K562 (cell line): ENCODE results near the gene SERPIND1. TPM values are rescaled to one million over a fixed set of nuclear protein-coding genes. Genes with fewer than 3 reads are reported as not detected.

Source experiments
- ARID3B ChIP-seq: fragments of 250-450 bp; sonication (Bioruptor Pico); IDR thresholded peaks from 2 replicates; pipeline ENCODE4 v1.4.0; 2020; ENCODE audit warnings: borderline replicate concordance
- ATF2 ChIP-seq: sonication (generic); formaldehyde crosslinking; IDR thresholded peaks from 2 replicates; pipeline ENCODE4 v1.8.1; 2022; ENCODE audit warnings: missing genetic modification reagents
- BRD9 ChIP-seq: fragments of 450-650 bp; IDR thresholded peaks from 2 replicates; pipeline ENCODE4 v1.6.1; 2018; ENCODE audit warnings: low read depth; ENCODE audit not compliant: partially characterized antibody
- CBFA2T2 ChIP-seq: fragments of 450-650 bp; conservative IDR thresholded peaks from 2 replicates; pipeline ENCODE4 v1.6.1; 2017; ENCODE audit warnings: mild to moderate bottlenecking
- DIDO1 ChIP-seq: fragments of 450-650 bp; IDR thresholded peaks from 2 replicates; pipeline ENCODE4 v1.6.1; 2016; ENCODE audit warnings: low read depth, missing biosample characterization, missing genetic modification characterization
- DLX4 ChIP-seq: fragments of 250-450 bp; sonication (Bioruptor Pico); IDR thresholded peaks from 2 replicates; pipeline ENCODE4 v1.6.1; 2021; ENCODE audit warnings: mild to moderate bottlenecking
- ELK1 ChIP-seq: sonication (generic); formaldehyde crosslinking; IDR thresholded peaks from 2 replicates; pipeline ENCODE4 v1.8.1; 2022; ENCODE audit warnings: missing genetic modification reagents
- FOXP1 ChIP-seq: sonication (generic); formaldehyde crosslinking; IDR thresholded peaks from 2 replicates; pipeline ENCODE4 v1.8.0; 2022; ENCODE audit warnings: mild to moderate bottlenecking, missing genetic modification reagents
- HMG20A ChIP-seq: fragments of 450-650 bp; formaldehyde crosslinking; conservative IDR thresholded peaks from 2 replicates; pipeline ENCODE4 v1.4.0; 2020; ENCODE audit warnings: mild to moderate bottlenecking, mixed read lengths
- MECOM ChIP-seq: fragments of 250-450 bp; sonication (Bioruptor Pico); IDR thresholded peaks from 2 replicates; pipeline ENCODE4 v1.8.0; 2022; ENCODE audit warnings: inconsistent platforms
- MTF1 ChIP-seq: fragments of 250-450 bp; sonication (Bioruptor Pico); IDR thresholded peaks from 2 replicates; pipeline ENCODE4 v1.9.0; 2021; ENCODE audit warnings: moderate library complexity, mild to moderate bottlenecking, inconsistent platforms, borderline replicate concordance
- PKNOX1 ChIP-seq: fragments of 450-650 bp; IDR thresholded peaks from 2 replicates; pipeline ENCODE4 v1.6.1; 2016
- SAFB ChIP-seq: fragments of 200-400 bp; formaldehyde crosslinking; IDR thresholded peaks from 2 replicates; pipeline ENCODE4 v1.6.1; 2017; ENCODE audit warnings: low read depth, low read length, borderline replicate concordance
- STAT6 ChIP-seq: sonication (generic); formaldehyde crosslinking; IDR thresholded peaks from 2 replicates; pipeline ENCODE4 v1.8.1; 2023; ENCODE audit warnings: mild to moderate bottlenecking, missing genetic modification reagents
- SUPT5H ChIP-seq: fragments of 450-650 bp; IDR thresholded peaks from 2 replicates; pipeline ENCODE4 v1.6.1; 2016
- ZFPM2 ChIP-seq: fragments of 250-450 bp; sonication (Bioruptor Pico); IDR thresholded peaks from 2 replicates; pipeline ENCODE4 v1.5.1; 2022; ENCODE audit warnings: mild to moderate bottlenecking
- ZFX ChIP-seq: sonication (generic); formaldehyde crosslinking; IDR thresholded peaks from 2 replicates; pipeline ENCODE4 v1.8.0; 2022; ENCODE audit warnings: mild to moderate bottlenecking, missing genetic modification reagents, moderate library complexity
- ZNF124 ChIP-seq: sonication (generic); formaldehyde crosslinking; IDR thresholded peaks from 2 replicates; pipeline ENCODE4 v1.8.1; 2022; ENCODE audit warnings: missing genetic modification reagents
- ZNF217 ChIP-seq: sonication (generic); formaldehyde crosslinking; IDR thresholded peaks from 2 replicates; pipeline ENCODE4 v1.8.0; 2022; ENCODE audit warnings: mild to moderate bottlenecking, missing genetic modification reagents
- ZNF239 ChIP-seq: fragments of 250-450 bp; sonication (Bioruptor Pico); IDR thresholded peaks from 2 replicates; pipeline ENCODE4 v1.4.0; 2020; ENCODE audit warnings: mild to moderate bottlenecking
- polyA plus RNA-seq, 8 experiments: library from polyadenylated mRNA; depleted of rRNA in 4 of 8; stranded (reverse) in 5 of 8; unstranded in 3 of 8; fragments of >200 nt; fragmentation: Nextera tagmentation in 2 of 8; fragmentation: Illumina TruSeq in 1 of 8; extraction: Ambion mirVana in 2 of 8; extraction: Trizol in 1 of 8; gene quantifications; 2 replicates each; pipeline versions ENCODE4 v1.2.1 to v1.2.3, GENCODE V29; 2011 to 2014; ENCODE audit warnings: inconsistent platforms in 1 of 8, missing spikeins in 1 of 8
- total RNA-seq, 7 experiments: library from RNA; depleted of rRNA in 6 of 7; stranded (reverse); fragments of >200 nt in 6 of 7; fragmentation: Illumina TruSeq in 2 of 7; extraction: Trizol in 2 of 7; gene quantifications; 2 replicates each; pipeline versions ENCODE4 v1.2.1 to v1.2.3, GENCODE V29; 2011 to 2021; ENCODE audit warnings: low replicate concordance in 1 of 7

The SERPIND1 gene
- total and polyA plus RNA-seq, 9 of the 15 experiments (the other 6 are each of a cell fraction or from before 2014, with no cell fraction given) = 0.04 to 0.11 (median 0.09) TPM; not detected in 6

- TF ChIP-seq HMG20A (CRISPR knock-in tag) = no peak
- no peak for TF ChIP-seq DIDO1 (tag)
- TF ChIP-seq ATF2 = peak; percentile 69; the same call in 1 of the 2 replicates
- TF ChIP-seq CBFA2T2 = no peak
- 0 out of 2 replicates have a peak, but pooled peaks have one; percentile 26 for TF ChIP-seq FOXP1 (CRISPR knock-in tag)
- 0 out of 2 replicates have a peak, but pooled peaks have one; percentile 37 for TF ChIP-seq DLX4 (CRISPR knock-in tag)
- TF ChIP-seq ZFX = no peak
- no peak for TF ChIP-seq MECOM
- no peak for TF ChIP-seq ZNF239 (CRISPR knock-in tag)
- no peak for TF ChIP-seq ARID3B (CRISPR knock-in tag)
- TF ChIP-seq ELK1 = peak; percentile 83; the same call in 1 of the 2 replicates
- peak; percentile 90 for TF ChIP-seq ZNF124 (CRISPR knock-in tag)
- no peak for TF ChIP-seq ZFPM2
- TF ChIP-seq ZNF217 (CRISPR knock-in tag) = 0 out of 2 replicates have a peak, but pooled peaks have one; percentile 13
- no peak for TF ChIP-seq SUPT5H
- TF ChIP-seq BRD9 = no peak
- no peak for TF ChIP-seq MTF1 (CRISPR knock-in tag)
- TF ChIP-seq PKNOX1 = no peak
- TF ChIP-seq STAT6 = peak; percentile 49; the same call in 1 of the 2 replicates
- no peak for TF ChIP-seq SAFB
These were observed 10.1 kb upstream of the SERPIND1 start (continued) for GRCh38 chr22:20763630-20764470.
